LHCN-M2 (cell line): ENCODE measurements around the gene SVOP. TPM values are rescaled to one million over a fixed set of nuclear protein-coding genes. Genes with fewer than 3 reads are reported as not detected.
"Not testable (repeated sequence)": the region's sequence is repeated elsewhere in the genome, so short reads cannot be mapped to it uniquely, and the experiment has no call there.

ENCODE experiments used
- DNase-seq: peaks from one replicate; pipeline ENCODE4 v3.0.0-alpha.2; 2012; ENCODE audit warnings: low read depth
- total RNA-seq: library from RNA; depleted of rRNA; stranded (reverse); fragments of >200 nt; gene quantifications from 2 replicates; pipeline ENCODE4 v1.2.3, GENCODE V29; 2014

The SVOP gene
- total RNA-seq, 1 experiment from 2014 or later, result not detected

DNA sequence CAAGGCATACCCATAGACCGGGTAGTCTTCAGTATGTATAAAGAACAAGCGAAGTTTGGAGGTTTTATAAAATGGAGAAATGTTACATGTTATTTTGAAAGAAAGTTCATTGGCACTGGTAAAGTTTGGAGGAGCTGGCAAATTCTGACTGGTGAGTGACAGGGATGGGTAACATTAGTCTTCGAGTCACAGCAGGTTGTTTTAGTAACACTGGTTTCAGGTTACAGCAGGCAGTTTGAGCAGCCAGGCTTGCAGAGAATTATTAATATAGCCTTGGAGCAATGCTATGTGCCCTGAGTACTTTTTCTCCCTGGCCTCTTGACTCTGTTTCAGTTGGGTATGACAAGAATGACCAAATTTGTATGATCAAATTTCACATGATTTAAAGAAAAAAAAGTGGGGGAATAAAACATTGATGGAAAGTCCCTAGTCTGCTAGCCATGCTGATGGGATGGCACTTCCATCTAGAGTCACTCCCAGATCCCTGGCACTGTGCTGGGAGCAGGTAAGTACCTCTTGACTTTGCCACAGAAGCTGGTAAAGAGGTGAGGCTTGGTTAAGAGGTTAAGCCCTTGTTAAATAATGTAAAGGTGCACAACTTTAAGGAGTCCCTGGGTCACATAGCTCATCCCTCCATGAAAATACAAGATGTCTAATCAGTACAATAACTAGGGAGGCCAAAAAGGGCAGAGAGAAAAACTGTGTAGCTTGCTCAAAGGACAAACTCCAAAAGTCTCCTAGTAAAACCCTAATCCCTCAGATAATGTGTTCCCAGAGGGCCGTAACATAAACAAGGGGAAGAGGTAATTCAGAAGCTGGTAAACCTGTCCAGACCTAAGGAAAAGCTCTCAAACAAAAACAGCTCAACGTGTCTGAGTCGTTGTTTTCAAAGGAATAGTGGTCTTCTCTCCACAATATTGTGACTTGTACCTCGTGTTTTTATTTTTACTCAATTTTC is 12.7 kb upstream of the SVOP start:
- DNase-seq, result no peak

DNA sequence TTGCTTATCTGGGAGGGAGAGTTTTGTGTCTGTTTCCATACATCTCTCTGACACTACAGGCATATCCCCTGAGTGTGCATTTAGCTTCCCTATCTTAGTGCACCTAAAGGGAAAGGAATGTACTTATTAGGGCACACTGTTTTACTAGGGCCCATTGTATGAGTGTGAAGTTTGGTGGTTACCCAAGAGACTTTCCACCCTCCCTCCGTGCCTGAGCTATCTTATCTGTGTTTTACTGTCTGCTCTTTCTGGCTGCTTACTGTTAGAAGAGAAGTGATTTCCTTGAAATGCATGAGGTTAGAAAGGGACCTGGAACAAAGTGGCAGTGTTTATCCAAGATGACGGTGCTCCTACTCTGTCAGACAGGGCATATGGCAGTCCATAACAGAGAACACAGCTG is 8.5 kb upstream of the SVOP start:
- DNase-seq, result no peak

DNA sequence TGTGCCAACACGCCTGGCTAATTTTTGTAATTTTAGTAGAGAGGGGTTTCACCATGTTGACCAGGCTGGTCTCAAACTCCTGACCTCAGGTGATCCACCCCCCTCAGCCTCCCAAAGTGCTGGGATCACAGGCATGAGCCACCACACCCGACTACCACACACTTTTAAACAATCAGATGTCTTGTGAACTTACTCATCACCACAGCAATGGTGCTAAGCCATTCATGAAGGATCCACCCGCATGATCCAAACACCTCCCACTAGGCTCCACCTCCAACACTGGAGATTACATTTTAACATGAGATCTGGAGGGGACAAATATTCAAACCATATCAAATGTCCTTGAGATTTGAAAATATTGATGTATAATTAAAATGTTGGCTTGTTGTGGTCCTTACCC is 7.8 kb upstream of the SVOP start:
- DNase-seq, result not testable (repeated sequence)

DNA sequence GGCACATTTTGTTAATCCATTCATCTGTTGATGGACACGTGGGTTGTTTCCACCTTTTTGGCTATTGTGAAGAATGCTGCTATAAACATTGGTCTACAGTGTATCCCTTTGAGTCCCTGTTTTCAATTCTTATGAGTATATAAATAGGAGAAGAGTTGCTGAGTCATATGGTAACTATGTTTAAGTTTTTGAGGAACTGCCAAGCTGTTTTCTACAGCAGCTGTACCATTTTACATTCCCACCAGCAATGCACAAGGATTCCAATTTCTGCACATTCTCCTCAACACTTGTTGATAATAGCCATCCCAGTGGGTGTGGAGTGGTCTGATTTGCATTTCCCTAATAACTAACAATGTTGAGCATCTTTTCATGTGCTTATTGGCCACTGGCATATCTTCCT is 6.9 kb upstream of the SVOP start:
- no peak for DNase-seq

DNA sequence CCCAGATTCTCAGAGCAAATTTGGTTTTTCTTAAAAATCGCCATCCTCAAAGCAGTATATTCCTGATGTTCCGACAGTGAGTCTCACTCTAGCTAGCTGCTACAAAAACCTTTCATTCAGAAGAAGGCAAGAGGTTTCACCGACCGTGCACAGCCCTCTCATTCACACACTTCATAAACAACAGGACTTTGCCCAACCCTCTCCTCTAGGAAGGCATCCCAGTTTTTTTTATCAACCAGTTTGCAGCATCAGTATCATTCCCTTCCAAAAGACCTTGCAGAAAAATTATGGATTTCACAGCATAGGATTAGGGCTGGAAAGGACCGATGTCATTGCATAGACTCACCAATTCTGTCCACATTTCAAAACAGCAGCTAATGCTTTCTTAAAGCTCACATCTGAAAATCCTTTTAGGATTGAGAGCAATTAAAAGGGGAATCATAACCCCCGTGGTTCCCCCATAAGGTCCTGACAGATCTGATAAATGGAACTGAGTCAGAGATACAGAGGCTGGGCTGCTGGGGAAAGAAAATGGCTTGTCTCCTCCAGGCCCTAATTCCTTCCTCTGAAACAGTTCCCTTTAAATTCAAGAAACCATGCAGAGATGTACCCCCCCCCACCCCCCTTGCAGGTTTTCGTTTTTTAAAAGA is 597 bp downstream of the SVOP start:
- DNase-seq, result no peak

DNA sequence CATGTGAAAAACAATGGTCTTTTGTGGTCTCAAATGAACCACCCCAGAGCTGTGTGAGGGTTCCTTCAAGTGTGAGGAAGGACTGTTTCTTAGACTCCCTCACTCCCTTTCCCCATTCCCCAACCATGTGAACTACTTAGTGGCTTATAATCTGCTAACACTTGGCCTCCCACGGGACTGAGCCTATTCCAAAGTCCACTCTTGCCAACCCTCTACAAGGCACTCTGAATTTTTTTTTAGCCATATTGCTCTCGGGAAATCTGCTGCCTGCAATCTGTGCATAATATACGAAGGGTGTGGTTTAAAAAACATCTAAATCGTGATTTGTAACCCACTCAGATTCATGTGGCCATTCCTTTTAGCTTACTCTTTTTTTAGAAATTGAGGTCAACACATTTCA is 2.6 kb downstream of the SVOP start:
- no peak for DNase-seq

DNA sequence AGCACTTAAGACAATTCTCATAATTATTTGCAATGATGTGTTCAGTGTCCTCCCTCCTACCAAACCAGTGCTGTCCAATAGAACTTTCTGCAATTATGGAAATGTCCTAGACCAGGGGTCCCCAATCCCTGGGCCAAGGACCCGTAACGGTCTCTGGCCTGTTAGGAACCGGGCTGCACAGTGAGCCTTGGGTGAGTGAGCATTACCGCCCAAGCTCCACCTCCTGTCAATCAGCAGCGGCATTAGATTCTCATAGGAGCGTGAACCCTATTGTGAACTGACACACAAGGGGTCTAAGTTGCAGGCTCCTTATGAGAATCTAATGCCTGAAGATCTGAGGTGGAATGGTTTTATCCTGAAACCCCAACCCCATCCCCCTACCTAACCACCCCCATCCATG is 3.9 kb downstream of the SVOP start:
- no peak for DNase-seq

DNA sequence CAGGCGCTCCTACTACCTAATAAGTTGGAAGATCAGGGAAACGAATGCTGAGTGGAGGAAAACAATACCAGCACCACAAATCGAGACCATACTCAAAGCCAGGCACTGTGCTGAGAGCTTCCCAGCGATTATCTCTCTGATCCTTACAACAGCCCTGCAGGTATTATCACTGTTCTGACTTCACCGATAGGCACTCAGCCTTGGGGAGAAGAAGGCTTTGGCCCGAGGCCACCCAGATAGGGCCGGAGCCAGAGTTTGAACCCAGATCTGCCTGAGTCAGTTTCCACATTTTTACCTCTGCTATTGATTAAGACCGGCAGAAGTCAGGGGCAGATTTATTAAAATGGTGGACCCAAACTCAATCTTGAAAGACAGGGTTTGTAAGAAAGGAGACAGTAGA is 4.9 kb downstream of the SVOP start:
- no peak for DNase-seq

DNA sequence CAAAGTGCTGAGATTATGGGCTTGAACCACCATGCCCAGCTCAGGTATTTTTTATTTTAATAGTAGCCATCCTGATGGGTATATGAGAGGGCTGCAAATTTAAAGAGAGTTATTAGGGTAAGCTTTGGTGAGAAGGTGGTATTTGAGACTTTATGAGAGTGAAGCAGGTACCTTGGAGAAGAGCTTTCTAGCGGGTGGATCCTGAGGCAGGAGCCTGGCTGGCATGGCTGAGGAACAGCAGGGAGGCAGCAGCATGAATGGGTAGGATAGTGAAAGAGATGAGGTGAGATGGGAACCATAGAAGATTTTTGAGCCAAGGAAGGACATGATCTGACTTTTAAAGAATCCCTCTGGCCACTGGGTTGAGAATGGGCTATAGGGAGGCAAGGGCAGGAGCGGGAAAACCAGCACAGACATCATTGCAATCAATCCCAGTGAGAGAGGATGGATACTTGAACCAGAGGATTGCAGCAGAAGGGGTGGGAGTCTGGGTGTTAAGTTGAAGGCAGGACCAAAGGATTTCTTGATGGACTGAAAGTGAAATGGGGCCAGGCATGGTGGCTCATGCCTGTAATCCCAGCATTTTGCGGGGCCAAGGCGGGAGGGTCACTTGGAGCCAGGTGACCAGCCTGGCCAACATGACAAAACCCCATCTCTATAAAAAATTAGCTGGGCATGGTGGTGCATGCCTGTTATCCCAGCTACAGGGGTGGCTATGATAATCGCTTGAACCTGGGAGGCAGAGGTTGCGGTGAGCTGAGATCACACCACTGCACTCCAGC is 5.7 kb downstream of the SVOP start:
- no peak for DNase-seq

DNA sequence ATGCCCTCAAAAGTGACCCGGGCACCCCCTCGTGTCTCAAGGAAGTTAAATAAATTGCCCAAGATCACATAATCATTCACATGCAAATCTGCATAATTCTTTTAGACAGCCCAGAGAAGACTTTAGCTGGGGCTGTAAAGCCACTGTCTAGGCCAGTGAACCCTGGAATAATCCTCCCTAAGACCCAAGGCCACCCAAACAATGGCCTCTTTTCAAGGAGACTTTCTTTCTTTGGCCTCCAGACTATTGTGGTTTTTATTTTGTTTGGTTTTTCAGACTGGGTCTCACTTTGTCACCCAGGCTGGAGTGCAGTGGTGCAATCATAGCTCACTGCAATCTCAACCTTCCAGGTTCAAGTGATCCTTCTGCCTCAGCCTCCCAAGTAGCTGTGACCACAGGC is 10.6 kb downstream of the SVOP start:
- no peak for DNase-seq

DNA sequence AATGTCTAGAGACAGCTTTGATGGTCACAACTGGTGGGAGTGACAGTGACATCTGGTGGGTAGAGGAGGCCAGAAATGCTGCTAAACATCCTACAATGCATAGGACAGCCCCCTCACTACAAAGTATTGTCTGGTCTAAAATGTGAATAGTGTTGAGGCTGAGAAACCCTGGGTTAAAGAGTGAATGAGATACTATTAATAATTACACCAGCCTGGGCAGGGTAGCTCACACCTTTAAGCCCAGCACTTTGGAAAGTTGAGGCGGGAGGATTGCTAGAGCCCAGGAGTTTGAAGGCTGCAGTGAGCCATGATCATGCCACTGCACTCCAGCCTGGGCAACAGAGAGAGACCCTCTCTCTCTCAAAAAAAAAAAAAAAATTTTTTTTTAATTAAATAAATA is 11.1 kb downstream of the SVOP start:
- DNase-seq, result no peak

DNA sequence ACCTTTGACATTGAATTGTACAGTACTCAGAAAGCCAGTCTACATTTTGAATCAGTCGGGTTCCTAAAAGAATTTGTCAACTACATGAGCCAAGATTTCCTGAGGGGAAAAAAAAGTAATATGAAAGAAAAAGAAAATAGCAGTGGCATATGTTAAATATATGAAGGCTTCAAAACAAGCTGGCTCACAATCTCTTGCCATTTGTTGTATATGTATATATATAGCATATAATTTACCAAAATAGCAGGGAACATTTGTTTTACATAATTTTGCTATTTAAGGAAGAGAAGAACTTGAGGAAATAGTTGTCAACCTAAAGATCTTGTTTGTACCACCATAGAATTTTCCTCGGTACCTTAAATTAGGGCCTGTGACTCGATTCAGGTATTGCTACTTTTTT is 16.9 kb downstream of the SVOP start:
- no peak for DNase-seq

DNA sequence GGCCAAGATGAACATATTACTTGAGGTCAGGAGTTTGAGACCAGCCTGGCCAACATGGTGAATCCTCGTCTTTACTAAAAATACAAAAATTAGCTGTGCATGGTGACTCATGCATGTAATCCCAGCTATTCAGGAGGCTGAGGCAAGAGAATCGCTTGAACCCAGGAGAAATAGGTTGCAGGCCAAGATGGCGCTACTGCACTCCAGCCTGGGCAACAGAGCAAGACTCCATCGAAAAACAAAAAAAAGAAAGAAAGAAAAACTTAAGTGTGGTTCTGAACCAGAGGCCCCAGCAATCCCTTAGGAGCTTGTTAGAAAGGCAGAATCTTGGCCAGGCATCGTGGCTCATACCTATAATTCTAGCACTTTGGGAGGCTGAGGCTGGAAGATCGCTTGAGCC is 24.5 kb downstream of the SVOP start:
- no peak for DNase-seq

DNA sequence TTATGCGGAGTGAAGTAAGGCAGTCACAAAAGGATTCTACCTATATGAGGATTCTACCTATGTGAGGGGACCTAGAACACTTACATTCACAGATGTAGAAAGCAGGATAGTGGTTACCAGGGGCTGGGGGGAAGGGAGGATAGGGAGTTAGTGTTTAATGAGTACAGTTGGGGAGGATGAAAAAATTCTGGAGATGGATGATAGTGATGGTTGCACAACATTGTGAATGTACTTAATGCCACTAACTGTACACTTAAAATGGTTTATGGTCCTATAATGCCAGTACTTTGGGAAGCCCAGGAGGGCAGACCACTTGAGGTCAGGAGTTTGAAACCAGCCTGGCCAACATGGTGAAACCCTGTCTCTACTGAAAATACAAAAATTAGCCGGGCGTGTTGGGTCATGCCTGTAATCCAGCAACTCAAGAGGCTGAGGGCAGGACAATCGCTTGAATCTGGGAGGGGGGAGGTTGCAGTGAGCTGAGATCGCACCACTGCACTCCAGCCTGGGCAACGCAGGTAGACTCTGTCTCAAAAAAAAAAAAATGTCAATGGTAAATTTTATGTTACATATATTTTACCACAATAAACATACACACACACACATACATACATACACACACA is 25.4 kb downstream of the SVOP start:
- no peak for DNase-seq

DNA sequence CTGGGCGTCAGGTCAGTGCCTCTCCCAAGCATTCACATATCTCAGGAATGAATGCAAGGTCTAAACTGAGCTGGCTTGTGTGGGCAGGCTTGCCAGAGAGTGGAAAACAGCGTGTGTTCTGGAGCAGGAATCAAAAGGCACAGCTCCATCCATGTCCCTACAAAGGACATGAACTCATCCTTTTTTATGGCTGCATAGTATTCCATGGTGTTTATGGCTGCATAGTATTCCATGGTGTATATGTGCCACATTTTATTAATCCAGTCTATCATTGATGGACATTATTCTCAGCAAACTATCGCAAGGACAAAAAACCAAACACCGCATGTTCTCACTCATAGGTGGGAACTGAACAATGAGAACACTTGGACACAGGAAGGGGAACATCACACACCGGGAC is 30.8 kb downstream of the SVOP start:
- DNase-seq, result not testable (repeated sequence)

DNA sequence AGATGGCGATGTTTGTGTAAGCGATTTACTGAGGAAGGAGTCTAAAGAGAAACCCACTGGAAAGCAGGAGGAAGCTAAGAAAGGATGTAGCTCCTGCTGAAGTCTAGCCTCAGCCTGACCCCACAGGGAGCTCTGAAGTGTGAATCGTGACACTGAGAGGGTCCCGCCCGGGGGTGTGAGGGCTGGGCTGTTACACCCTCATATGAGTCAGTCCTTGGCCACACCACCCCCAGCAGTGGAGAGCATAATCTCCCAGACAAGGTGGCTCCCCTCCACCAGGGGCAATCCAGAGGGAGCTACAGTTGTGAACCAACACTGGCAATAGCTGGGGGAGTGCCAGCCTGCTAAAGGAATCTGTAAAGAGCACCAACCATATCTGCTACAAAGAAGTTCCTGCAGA is 31.5 kb downstream of the SVOP start:
- no peak for DNase-seq

DNA sequence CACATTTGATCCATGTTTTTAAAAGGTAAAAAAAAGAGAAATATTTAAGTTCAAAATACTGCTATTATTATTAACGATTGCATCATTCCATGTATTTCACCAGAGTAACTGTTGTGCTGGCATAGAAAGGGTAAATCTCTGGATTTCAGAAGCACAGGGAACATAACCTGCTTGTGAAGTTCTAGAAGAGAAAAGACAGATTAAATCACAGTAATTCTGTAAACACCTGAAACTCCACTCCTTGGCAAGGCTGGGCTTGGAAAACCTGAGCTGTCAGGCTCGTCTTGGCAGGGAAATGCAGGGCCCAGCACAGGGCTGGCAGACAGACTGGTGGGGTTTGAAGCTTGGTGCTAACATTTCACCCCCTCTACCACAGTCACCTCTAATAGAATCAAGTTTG is 35.1 kb downstream of the SVOP start:
- DNase-seq, result no peak

DNA sequence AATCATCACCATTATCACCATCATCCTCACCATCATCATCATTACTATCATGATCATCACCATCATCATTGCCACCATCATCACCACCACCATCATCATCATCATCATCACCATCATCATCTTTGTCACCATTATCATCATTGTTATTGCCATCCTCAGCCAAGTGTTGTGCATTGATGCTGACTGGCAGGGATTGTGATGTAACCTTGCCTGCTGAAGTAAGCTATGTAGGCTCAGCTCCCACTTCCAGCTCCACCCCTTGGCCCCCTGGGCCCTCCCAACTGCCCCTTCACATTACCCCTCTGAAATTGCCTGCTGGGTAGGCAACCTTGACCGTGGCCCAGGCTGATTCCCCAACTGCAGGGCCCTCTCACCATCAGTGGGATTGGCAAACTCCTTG is 37.6 kb downstream of the SVOP start:
- no peak for DNase-seq

DNA sequence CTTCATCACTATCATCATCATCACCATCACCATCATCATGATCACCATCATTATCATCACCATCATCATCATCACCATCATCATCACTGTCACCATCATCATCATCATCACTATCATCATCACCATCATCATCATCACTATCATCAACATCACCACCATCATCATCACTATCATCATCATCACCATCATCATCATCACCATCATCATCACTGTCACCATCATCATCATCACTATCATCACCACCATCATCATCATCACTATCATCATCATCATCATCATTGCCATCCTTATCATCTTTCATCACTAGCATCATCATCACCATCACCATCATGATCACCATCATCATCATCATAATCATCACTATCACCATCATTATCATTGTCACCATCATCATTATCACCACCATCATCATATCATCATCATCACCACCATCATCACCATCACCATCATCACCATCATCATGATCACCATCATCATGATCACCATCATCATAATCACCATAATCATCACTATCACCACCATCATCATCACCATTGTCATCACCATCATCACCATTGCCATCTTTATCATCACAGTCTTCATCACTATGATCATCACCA is 38.1 kb downstream of the SVOP start:
- DNase-seq, result no peak

DNA sequence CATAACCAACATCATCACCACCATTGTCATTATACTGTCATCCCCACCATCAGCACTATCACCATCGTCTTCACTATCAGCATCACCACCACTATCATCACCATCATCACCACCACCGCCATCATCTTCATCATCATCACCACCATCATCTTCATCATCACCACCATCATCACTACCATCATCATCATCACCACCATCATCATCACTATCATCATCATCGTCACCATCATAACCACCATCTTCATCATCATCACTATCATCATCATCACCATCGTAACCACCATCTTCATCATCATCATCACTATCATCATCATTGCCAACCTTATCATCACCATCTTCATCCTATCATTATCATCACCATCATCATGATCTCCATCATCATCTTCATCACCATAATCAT is 39.0 kb downstream of the SVOP start:
- no peak for DNase-seq

DNA sequence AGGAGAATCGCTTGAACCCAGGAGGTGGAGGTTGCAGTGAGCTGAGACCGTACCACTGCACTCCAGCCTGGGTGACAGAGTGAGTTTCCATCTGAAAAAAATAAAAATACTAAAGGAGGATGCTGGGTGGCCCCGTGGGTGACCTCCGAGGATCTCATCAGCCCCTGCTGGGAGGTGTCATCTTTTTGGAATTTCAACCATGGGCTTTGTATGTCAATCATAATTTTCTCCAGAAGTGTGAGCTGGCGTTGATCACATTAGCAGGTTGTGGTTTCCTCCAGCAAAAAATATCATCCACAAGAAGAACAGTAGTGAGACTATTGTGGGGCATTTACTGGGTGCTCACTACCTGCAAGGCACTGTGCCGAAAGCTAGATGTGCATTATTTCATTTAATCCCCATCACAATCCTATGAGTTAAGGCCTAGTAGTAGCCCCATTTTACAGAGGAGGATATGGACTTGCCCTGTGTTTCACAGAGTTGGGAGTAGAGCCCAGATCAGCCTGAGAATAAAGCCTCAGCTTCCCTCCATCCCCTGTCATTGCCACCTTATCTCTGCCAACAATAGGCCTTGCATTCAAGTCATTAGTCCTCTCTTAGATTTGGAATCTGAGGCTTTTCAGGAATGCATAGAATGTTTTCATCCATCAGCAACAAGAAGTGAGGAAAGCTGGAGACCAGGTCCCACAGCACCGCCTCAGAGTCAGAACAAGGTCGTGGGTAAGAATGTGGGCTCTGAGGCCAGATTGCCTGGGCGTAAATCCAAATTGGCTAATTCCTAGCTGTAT is 39.8 kb downstream of the SVOP start:
- DNase-seq, result no peak
